B cell (primary cell): ENCODE data around the gene CTSD. TPM values are rescaled to one million over a fixed set of nuclear protein-coding genes. Genes with fewer than 3 reads are reported as not detected.

Experiments
- ATAC-seq: fragments of 200-7000 bp; cut with Tn5 transposase; one replicate; pipeline ENCODE4 v1.10.0; 2021; ENCODE audit warnings: low read depth, mild to moderate bottlenecking, moderate number of reproducible peaks, moderate library complexity
- CTCF ChIA-PET: fragments of 350-600 bp; sonication (Branson Sonifier 250); formaldehyde crosslinking; loops from one replicate; lab custom pipeline; 2021; ENCODE audit warnings: antibody characterized with exemption, inconsistent platforms; lab: Charles Lee
- POLR2A ChIA-PET: fragments of 350-600 bp; sonication (Branson Sonifier 250); formaldehyde crosslinking; loops from one replicate; lab custom pipeline; 2021; ENCODE audit warnings: antibody characterized with exemption; lab: Charles Lee
- DNase-seq: peaks from one replicate; pipeline ENCODE4 v3.0.0; 2013
- H2AFZ ChIP-seq: 2 replicates; pipeline ENCODE4 v1.6.1; 2012; ENCODE audit warnings: mild to moderate bottlenecking, low read depth, low read length; ENCODE audit not compliant: insufficient read depth, poor library complexity, severe bottlenecking
- H3K27ac ChIP-seq, 2 donors: 1 replicate in 1 of 2; 2 replicates in 1 of 2; pipeline ENCODE4 v1.5.1; 2012 to 2013; ENCODE audit warnings: low read length in 2 of 2, mild to moderate bottlenecking in 2 of 2, moderate library complexity in 1 of 2
- H3K27me3 ChIP-seq, 4 experiments: fragments of 200-600 bp in 1 of 4; sonication (generic) in 1 of 4; replicated peaks in 1 of 4; 1 replicate in 2 of 4; 2 replicates in 2 of 4; pipeline versions ENCODE4 v1.6.1 to v1.7.0; 2013 to 2016; ENCODE audit warnings: low read length in 3 of 4, mild to moderate bottlenecking in 2 of 4, mixed read lengths in 1 of 4, moderate library complexity in 1 of 4; ENCODE audit not compliant: insufficient read depth in 4 of 4, control insufficient read depth in 3 of 4; ENCODE audit errors: control extremely low read depth in 1 of 4
- H3K36me3 ChIP-seq, 2 experiments: replicated peaks in 1 of 2; 1 replicate in 1 of 2; 2 replicates in 1 of 2; pipeline versions ENCODE4 v1.6.1 to v1.7.1; 2013; ENCODE audit warnings: low read length in 1 of 2; ENCODE audit not compliant: insufficient read depth in 2 of 2, control insufficient read depth in 1 of 2; ENCODE audit errors: control extremely low read depth in 1 of 2, extremely low read depth in 1 of 2
- H3K4me1 ChIP-seq, 2 donors: fragments of 200-600 bp in 1 of 2; sonication (generic) in 1 of 2; 1 replicate in 1 of 2; 2 replicates in 1 of 2; pipeline versions ENCODE4 v1.5.1 to v1.6.1; 2013 to 2017; ENCODE audit warnings: low read length in 2 of 2; ENCODE audit not compliant: control insufficient read depth in 2 of 2, insufficient read depth in 2 of 2
- H3K4me2 ChIP-seq: replicated peaks from 2 replicates; pipeline ENCODE3; 2012; ENCODE audit warnings: mild to moderate bottlenecking, low read depth, low read length; ENCODE audit not compliant: poor library complexity, severe bottlenecking
- H3K4me3 ChIP-seq, 5 experiments: fragments of 200-600 bp in 1 of 5; sonication (generic) in 1 of 5; 1 replicate in 3 of 5; 2 replicates in 2 of 5; pipeline versions ENCODE4 v1.5.1 to v1.7.0; 2011 to 2016; ENCODE audit warnings: low read length in 4 of 5, mild to moderate bottlenecking in 4 of 5, low read depth in 2 of 5, control low read depth in 1 of 5, moderate library complexity in 1 of 5; ENCODE audit not compliant: insufficient read depth in 1 of 5; ENCODE audit errors: control extremely low read depth in 1 of 5, extremely low read depth in 1 of 5
- H3K79me2 ChIP-seq: fragments of 200-600 bp; sonication (generic); one replicate; pipeline ENCODE4 v1.6.0; 2016; ENCODE audit warnings: low read length; ENCODE audit not compliant: control insufficient read depth, insufficient read depth
- H3K9ac ChIP-seq: fragments of 200-600 bp; sonication (generic); 2 replicates; pipeline ENCODE4 v1.6.1; 2017; ENCODE audit warnings: mild to moderate bottlenecking, low read length, moderate library complexity
- H3K9me3 ChIP-seq, 3 donors: one replicate each; pipeline versions ENCODE4 v1.6.1 to v1.7.1; 2013; ENCODE audit warnings: low read length in 2 of 3; ENCODE audit not compliant: control insufficient read depth in 2 of 3, insufficient read depth in 1 of 3; ENCODE audit errors: control extremely low read depth in 1 of 3
- H4K20me1 ChIP-seq: 2 replicates; pipeline ENCODE4 v1.6.0; 2012; ENCODE audit warnings: mild to moderate bottlenecking, low read length; ENCODE audit not compliant: insufficient read depth, control insufficient read depth, poor library complexity, severe bottlenecking
- H3K27ac Mint-ChIP-seq: one replicate; pipeline ENCODE4 v1.8.0; 2021; ENCODE audit warnings: mixed read lengths
- H3K27me3 Mint-ChIP-seq: one replicate; pipeline ENCODE4 v1.8.0; 2021; ENCODE audit warnings: mixed read lengths
- H3K4me1 Mint-ChIP-seq: one replicate; pipeline ENCODE4 v1.8.0; 2021; ENCODE audit warnings: mixed read lengths
- H3K4me3 Mint-ChIP-seq: one replicate; pipeline ENCODE4 v1.8.0; 2021; ENCODE audit warnings: mixed read lengths
- H3K9me3 Mint-ChIP-seq: one replicate; pipeline ENCODE4 v1.8.0; 2022; ENCODE audit warnings: mixed read lengths; ENCODE audit not compliant: insufficient read depth
- EZH2 ChIP-seq: IDR thresholded peaks from 2 replicates; pipeline ENCODE4 v1.6.1; 2012; ENCODE audit warnings: borderline replicate concordance, low read depth, mild to moderate bottlenecking, moderate library complexity, low read length; ENCODE audit not compliant: insufficient read depth, poor library complexity, severe bottlenecking
- WGBS: methylation state at CpG from one replicate; pipeline ENCODE4 v1.1.5; 2013; ENCODE audit warnings: missing lambda C conversion rate; ENCODE audit not compliant: insufficient coverage; 5-methylcytosine and 5-hydroxymethylcytosine counted together
- intact Hi-C: fragments of 100-400 bp; cut with micrococcal nuclease; formaldehyde crosslinking; loops from one replicate; pipeline ENCODE4 v1.10.0; 2022
- polyA plus RNA-seq: library from polyadenylated mRNA; depleted of rRNA; stranded (reverse); fragments of >200 nt; gene quantifications from 2 replicates; pipeline ENCODE4 v1.2.3, GENCODE V29; 2012
- total RNA-seq, 2 donors: library from RNA; stranded (reverse); fragments of 120-200 nt in 1 of 2; gene quantifications; 1 replicate in 1 of 2; 2 replicates in 1 of 2; pipeline versions ENCODE4 v1.2.3 to v1.2.4, GENCODE V29; 2013 to 2022
- TF ChIP-seq, protein P1 (sequence below): fragments of 200-600 bp; IDR thresholded peaks from one replicate; pipeline ENCODE4 v1.8.0; 2022; ENCODE audit warnings: antibody characterized with exemption, mild to moderate bottlenecking

CTSD gene
- total and polyA plus RNA-seq, 2 donors (not counting 1 experiment from before 2014, with no cell fraction given), result 42.2 to 83.5 TPM

DNA sequence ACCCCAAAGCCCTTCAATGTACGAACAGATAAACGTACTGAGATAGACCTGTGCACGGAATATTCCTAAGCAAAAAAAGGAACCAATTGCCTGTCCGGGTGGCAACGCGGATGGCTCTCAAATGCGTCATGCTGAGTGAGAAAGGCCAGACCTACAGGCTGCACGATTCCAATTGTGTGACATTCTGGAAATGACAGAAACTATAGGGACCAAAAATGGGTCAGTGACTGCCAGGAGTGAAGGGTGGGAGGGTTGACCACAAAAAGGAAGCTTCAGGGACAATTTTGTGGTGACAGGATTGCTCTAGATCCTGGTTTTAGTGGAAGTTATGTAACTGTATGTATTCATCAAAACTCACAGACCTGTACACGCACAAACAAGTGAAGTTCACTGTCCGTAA, 47.0 kb upstream of the CTSD start:
- no peaks in the 10 kb centered on the region for H3K27me3 ChIP-seq
- Mint-ChIP-seq H3K4me3 (no peak overlapping the region), H3K27me3 (peaks cover 38% of the 10 kb centered on the region), H3K27ac (no peak overlapping the region), H3K9me3 (no peaks in the 10 kb centered on the region), H3K4me1 (no peaks in the 10 kb centered on the region)
- H3K4me1 ChIP-seq, result no peaks in the 10 kb centered on the region
- no peaks in the 10 kb centered on the region for H3K79me2 ChIP-seq
- peaks cover 0 to 5% (median 0%) of the 10 kb centered on the region in 3 donors for H3K9me3 ChIP-seq
- CTCF ChIA-PET, result no interaction called here
- no peak overlapping the region for H3K9ac ChIP-seq
- no peak overlapping the region for H3K27ac ChIP-seq
- POLR2A ChIA-PET, result no interaction called here
- no peaks in the 10 kb centered on the region for H3K36me3 ChIP-seq
- no peak overlapping the region for H3K4me2 ChIP-seq
- no peak for DNase-seq
- ATAC-seq, result no peak
- intact Hi-C loops, result no loop called here
- 41% methylated on average over 8 of the region's 10 CpGs for WGBS
- H2AFZ ChIP-seq, result no peak overlapping the region
- no peaks in the 10 kb centered on the region for H4K20me1 ChIP-seq
- TF ChIP-seq, protein P1, sequence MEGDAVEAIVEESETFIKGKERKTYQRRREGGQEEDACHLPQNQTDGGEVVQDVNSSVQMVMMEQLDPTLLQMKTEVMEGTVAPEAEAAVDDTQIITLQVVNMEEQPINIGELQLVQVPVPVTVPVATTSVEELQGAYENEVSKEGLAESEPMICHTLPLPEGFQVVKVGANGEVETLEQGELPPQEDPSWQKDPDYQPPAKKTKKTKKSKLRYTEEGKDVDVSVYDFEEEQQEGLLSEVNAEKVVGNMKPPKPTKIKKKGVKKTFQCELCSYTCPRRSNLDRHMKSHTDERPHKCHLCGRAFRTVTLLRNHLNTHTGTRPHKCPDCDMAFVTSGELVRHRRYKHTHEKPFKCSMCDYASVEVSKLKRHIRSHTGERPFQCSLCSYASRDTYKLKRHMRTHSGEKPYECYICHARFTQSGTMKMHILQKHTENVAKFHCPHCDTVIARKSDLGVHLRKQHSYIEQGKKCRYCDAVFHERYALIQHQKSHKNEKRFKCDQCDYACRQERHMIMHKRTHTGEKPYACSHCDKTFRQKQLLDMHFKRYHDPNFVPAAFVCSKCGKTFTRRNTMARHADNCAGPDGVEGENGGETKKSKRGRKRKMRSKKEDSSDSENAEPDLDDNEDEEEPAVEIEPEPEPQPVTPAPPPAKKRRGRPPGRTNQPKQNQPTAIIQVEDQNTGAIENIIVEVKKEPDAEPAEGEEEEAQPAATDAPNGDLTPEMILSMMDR, result no peak
- TF ChIP-seq EZH2, result no peak
- no peak overlapping the region for H3K4me3 ChIP-seq

DNA sequence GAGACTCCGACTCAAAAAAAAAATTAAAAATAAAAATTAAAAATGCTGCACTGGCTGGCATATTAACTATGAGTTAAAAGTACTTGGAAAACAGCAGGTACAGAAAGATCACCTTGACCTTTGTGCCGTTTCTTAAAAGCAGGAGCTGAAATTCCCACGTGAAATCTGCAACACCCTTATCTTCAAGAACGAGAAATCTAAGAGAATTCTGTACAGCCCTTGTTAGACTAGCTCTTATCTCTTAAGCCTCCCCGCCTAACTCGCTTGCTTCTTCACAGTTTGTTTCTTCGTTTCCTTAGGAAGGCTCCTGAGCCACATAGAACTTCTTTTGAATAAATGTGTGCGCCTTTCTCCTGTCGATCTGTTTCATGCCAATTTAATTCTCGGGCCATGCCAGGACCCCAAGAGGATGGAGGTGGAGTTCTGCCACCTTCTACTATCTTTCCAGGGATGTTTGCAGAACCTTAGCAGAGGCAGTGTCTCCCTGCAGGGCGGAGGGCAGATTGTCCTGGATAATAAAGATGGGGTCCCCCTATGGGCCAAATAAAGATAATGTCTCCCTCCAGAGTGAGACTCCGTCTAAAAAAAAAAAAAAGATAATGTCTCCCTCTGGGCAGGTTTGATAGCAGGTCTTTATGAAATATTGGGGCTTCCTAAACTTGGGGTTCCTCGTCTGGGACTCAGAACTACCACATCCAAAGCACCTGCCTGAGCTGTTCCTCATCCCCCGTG, 43.7 kb upstream of the CTSD start:
- 84% methylated on average over 7 of the region's 14 CpGs for WGBS
- no peak for DNase-seq
- Histone ChIP-seq H3K4me3 (no peak overlapping the region), H3K9me3 (peaks cover 0 to 10% (median 0%) of the 10 kb centered on the region in 3 donors), H3K27me3 (peaks cover 0 to 4% (median 0%) of the 10 kb centered on the region in 4 experiments), H3K9ac (no peak overlapping the region), H3K79me2 (no peaks in the 10 kb centered on the region), H3K27ac (no peak overlapping the region), H2AFZ (no peak overlapping the region), H3K4me1 (no peaks in the 10 kb centered on the region), H4K20me1 (no peaks in the 10 kb centered on the region), H3K4me2 (no peak overlapping the region), H3K36me3 (no peaks in the 10 kb centered on the region)
- Mint-ChIP-seq H3K27me3 (peaks cover 43% of the 10 kb centered on the region), H3K4me3 (no peak overlapping the region), H3K9me3 (no peaks in the 10 kb centered on the region), H3K4me1 (no peaks in the 10 kb centered on the region), H3K27ac (no peak overlapping the region)
- TF ChIP-seq, protein P1, result no peak
- ChIA-PET CTCF (interaction anchor here (1.2 to 1.6 kb wide), 3 partner anchors 24 to 347 kb away, joined by 3 to 6 read pairs (median 3); no protein-coding TSS in a partner anchor), POLR2A (no interaction called here)
- ATAC-seq, result no peak
- intact Hi-C loops, result no loop called here
